WERI-Rb-1 (cell line): Measurements from ENCODE around the gene DSC2.
"Not testable (repeated sequence)": the region's sequence is repeated elsewhere in the genome, so short reads cannot be mapped to it uniquely, and the experiment has no call there.

ENCODE experiments used
- DNase-seq: peaks from one replicate; pipeline ENCODE4 v3.0.0-alpha.2; 2020
- H3K27ac ChIP-seq: fragments of 250-450 bp; sonication (Bioruptor Pico); 2 replicates; pipeline ENCODE4 v1.5.1; 2020; ENCODE audit warnings: mild to moderate bottlenecking, moderate library complexity
- H3K27me3 ChIP-seq: fragments of 250-450 bp; sonication (Bioruptor Pico); 2 replicates; pipeline ENCODE4 v1.5.1; 2021; ENCODE audit warnings: mild to moderate bottlenecking, low read depth, moderate library complexity; ENCODE audit not compliant: insufficient read depth, severe bottlenecking
- H3K36me3 ChIP-seq: fragments of 250-450 bp; sonication (Bioruptor Pico); 2 replicates; pipeline ENCODE4 v1.5.1; 2020; ENCODE audit warnings: mild to moderate bottlenecking, moderate library complexity
- H3K4me3 ChIP-seq: 2 replicates; pipeline ENCODE4 v1.5.1; 2011; ENCODE audit warnings: low read depth, mild to moderate bottlenecking, control low read depth, low read length
- H3K9me3 ChIP-seq: fragments of 250-450 bp; sonication (Bioruptor Pico); 2 replicates; pipeline ENCODE4 v1.5.1; 2021; ENCODE audit warnings: mild to moderate bottlenecking, moderate library complexity; ENCODE audit not compliant: severe bottlenecking
- CTCF ChIP-seq: IDR thresholded peaks from 2 replicates; pipeline ENCODE4 v1.5.1; 2011; ENCODE audit warnings: low read depth, mild to moderate bottlenecking, control low read depth, inconsistent platforms, low read length

The DSC2 gene

GRCh38 chr18:31030574-31031278 lies 71.5 kb downstream of the DSC2 start:
- no peak overlapping the region for H3K27ac ChIP-seq
- TF ChIP-seq CTCF, result no peak
- DNase-seq, result no peak
- H3K9me3 ChIP-seq, result no peaks in the 10 kb centered on the region
- no peaks in the 10 kb centered on the region for H3K36me3 ChIP-seq
- no peaks in the 10 kb centered on the region for H3K27me3 ChIP-seq
- no peak overlapping the region for H3K4me3 ChIP-seq

- Histone ChIP-seq H3K27me3 (no peaks in the 10 kb centered on the region), H3K27ac (no peak overlapping the region), H3K36me3 (no peaks in the 10 kb centered on the region), H3K4me3 (no peak overlapping the region), H3K9me3 (no peaks in the 10 kb centered on the region)
- TF ChIP-seq CTCF, result no peak
- no peak for DNase-seq
These were observed 86.3 kb downstream of the DSC2 start for GRCh38 chr18:31015715-31016434.

GRCh38 chr18:31011455-31011854 lies 90.8 kb downstream of the DSC2 start:
- H3K36me3 ChIP-seq, H3K27me3 ChIP-seq, H3K27ac ChIP-seq, H3K9me3 ChIP-seq, DNase-seq, H3K4me3 ChIP-seq: not testable (repeated sequence)

GRCh38 chr18:31010601-31011000 lies 91.6 kb downstream of the DSC2 start:
- H3K36me3 ChIP-seq, result no peaks in the 10 kb centered on the region
- TF ChIP-seq CTCF, result no peak
- no peak overlapping the region for H3K27ac ChIP-seq
- no peaks in the 10 kb centered on the region for H3K27me3 ChIP-seq
- H3K9me3 ChIP-seq, result no peaks in the 10 kb centered on the region
- no peak for DNase-seq
- no peak overlapping the region for H3K4me3 ChIP-seq
